GM18907 (cell line): ENCODE data around the gene SNRPB.
A peak's percentile ranks its signal among the peaks of the same experiment; 100 is the strongest.
"Not testable (repeated sequence)": the region's sequence is repeated elsewhere in the genome, so short reads cannot be mapped to it uniquely, and the experiment has no call there.

ENCODE experiments used
- ATAC-seq: cut with Tn5 transposase; IDR thresholded peaks from one replicate; pipeline ENCODE4 v1.9.1; 2021; ENCODE audit warnings: mild to moderate bottlenecking, moderate library complexity; ENCODE audit not compliant: unreplicated experiment

The SNRPB gene

DNA sequence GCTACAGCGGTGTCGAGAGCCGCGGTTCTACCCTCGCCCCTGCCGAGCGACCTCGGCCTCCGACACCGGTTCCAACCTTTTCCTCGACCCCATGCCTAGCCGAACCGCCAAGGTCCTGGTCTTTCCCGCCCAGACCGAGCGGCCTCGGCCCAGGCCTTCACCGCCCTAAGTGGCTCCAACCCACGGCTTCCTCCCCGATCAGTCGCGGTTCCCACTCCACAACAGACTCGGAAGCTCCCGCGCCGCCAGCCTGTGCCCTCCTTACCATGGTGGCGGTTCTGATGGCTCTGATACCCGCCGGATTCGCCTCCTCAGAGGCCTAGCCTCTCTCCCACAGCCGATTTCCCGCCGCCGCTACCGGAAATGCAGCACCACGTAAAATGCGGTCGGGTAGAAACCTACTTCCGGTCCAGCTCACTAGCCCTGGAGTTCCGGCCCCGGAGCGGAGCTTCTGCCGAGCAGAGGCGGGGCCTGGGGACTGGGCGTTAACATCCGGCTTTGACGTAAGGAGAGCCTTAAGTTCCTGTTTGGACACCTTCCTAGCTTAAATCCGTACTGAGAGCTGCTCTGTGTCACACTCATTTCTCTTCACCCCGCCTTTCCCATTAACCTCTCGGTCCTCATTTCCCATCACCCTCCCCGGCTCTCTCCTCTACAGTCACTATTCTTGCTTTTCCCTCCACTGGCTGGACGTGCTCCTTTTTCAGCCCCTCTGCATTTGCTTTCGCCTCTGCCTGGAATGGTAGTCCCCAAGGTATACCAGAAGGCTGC, at the start of gene SNRPB:
Gene SNRPB (minus strand): TSS at position 367 of the 771 bp plus-strand sequence. CDS start 99 bp downstream, at position 268.
- ATAC-seq: peak; percentile 95

DNA sequence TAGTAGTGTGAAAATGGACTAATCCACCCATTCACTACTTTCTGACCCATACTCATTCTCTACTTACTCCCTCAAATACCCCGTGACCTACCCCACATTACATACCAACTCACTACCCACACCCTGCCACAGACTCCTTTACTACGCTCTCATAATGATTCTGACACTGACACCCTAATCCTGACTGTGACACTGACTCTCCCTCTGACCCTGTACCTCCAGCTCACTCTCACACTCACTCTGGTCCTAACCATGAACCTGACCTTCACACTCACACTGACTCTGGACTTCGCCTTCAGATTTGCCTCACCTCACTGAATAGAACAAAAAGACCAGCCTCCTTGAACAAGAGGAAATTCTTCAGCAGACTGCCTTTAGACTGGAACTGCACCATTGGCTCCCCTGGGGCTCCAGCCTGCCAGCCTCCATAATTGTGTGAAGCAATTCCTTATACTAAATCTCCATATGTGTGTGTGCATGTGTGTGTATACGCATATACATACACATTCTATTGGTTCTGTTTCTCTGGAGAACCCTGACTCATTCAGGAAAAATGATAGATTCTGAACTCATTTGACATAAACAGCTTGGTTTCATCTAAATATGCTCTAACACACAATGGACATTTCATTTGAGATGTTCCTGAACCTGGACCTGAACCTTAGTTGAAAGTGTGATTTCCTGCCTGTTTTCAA, 48.7 kb upstream of the SNRPB start:
- no peak for ATAC-seq

DNA sequence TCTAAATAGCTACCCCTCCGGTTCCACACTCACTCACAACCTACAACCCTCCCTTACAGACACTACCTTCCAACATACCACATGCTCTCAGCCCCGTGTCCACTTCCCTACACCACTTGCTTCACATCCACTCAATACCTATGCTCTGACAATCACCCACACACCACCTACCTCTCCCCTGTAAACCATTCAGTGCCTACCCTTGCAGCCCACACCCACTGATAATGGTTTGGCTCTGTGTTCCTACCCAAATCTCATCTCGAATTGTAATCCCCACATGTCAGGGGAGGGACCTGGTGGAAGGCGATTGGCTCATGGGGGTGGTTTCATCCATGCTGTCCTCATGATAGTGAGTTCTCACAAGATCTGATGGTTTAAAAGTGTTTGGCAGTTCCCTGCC, 48.0 kb upstream of the SNRPB start:
- no peak for ATAC-seq

DNA sequence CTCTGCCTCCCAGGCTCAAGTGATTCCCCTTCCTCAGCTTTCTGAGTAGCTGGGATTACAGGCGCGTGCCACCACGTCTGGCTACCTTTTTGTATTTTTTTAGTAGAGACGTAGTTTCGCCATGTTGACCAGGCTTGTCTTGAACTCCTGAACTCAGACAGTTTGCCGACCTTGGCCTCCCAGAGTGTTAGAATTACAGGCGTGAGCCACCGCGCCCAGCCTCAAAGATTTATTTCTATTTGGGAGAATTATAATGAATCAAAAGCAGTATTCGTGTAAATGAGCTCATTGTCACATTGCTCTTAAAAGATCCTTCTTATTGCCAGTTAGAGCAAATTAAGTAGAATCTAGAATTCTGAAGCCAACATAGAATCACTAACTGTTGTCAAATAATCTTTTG, 47.5 kb upstream of the SNRPB start:
- no peak for ATAC-seq

DNA sequence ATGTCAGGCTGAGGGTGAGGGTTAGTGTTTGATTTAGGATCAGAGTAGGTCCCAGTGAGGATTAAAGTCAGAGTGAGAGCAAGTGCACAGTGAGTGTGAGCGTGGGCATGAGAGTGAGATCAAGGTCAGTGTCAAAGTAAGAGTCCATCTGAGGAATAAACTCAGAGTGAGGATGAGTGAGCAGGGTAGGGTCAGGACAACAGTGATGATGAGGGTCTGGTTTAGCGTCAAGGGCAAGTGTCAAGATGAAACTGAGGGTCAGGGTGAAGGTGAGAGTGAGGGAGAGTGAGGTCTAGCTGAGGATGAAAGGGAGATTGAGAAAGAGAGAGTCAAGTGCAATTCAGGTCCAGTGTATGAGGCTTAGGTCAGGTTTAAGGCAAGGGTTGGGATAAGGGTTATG, 45.8 kb upstream of the SNRPB start:
- ATAC-seq: no peak

DNA sequence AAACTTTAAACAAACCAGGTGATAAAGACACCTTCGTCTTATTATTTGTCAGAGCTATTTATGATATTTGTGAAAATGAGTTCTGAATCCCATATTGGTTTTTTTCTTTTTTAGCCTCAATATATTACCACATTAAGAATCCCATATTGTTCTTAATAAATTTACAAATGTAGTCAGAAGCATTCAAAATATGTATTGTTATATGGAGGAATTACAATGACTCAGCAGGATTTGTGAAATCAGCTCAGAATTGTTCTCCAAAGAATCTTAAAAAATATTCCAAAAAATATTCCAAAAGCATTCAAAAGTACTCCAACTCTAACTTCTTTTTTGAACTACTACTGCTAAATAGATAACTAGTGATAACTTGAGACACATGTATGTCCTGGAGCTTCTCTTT, 44.6 kb upstream of the SNRPB start:
- no peak for ATAC-seq

DNA sequence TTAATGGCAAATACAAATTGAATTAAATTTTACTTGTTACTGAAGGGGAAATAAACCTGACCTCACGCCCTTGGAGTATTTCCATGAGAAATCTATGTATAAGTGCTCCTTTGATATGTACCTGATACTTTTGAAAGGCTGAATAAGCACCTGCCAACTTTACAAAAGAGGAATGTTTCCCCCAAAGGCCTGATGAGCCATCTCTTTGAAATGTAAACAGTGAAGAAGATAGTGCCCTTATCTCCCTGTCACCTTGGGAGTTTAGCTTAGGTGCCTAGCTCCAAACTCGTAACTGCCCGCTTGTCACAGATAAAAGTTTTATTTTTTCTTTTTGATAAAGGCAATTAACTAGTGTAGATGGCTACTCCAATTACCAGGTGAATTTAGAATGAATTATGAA, 39.2 kb upstream of the SNRPB start:
- no peak for ATAC-seq

DNA sequence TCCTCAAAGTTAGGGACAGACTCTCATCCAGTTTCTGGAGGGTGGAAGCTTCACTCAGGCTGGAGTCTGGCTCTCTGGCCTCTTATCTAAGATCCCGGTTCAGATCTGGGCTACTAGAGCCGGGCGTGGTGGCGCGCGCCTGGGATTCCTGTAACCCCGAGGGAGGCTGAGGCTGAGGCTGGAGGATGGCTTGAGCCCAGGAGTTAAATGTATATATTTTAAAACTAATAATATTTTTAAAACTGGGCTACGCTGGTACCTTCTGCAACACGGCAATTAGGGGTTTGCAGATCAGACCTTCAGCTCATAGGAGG, 38.8 kb upstream of the SNRPB start:
- no peak for ATAC-seq

DNA sequence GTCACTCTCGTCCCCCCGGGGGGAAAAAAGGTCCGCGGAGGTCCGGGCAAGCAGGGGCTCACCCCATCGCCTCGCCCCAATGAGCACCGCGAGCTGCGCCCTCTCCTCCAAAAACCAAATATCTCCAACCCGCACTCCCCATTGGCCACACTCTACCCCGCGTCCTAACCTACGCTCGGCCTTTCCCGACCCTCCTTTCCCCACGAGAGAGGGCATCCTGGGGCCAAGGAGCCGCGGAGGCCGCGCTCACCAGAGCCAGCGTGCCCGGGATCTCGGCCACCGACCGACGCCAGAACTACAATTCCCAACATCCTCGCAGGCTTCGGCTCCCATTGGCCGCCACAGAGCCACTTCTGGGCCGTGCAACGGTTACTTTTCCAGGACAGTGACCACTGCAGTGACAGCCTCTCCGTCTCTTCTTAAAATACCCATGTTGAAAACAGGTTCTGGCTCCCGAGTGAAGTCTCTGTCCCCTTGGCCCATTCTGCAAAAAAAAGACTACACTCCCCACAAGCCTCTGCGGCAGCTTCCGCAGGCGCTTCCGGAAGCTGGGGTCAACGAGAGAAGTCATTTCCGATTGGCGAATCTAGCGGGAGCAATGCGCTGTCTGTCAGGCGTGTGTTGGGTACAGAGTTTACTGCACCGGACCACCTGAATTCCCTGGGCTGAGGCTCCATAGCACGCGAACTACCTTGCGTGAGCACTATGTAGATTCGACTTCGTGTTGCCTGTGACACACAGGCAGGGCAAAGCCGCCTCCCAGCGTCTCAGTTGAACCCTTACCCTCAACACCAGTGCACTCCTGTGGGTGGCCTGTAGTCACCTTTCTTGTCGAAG, 38.3 kb upstream of the SNRPB start, which contains the start of gene ZNF343:
Gene ZNF343 (minus strand): TSS at position 285 of the 837 bp plus-strand sequence. CDS start 15,020 bp downstream, outside the sequence.
- ATAC-seq: peak; percentile 94

DNA sequence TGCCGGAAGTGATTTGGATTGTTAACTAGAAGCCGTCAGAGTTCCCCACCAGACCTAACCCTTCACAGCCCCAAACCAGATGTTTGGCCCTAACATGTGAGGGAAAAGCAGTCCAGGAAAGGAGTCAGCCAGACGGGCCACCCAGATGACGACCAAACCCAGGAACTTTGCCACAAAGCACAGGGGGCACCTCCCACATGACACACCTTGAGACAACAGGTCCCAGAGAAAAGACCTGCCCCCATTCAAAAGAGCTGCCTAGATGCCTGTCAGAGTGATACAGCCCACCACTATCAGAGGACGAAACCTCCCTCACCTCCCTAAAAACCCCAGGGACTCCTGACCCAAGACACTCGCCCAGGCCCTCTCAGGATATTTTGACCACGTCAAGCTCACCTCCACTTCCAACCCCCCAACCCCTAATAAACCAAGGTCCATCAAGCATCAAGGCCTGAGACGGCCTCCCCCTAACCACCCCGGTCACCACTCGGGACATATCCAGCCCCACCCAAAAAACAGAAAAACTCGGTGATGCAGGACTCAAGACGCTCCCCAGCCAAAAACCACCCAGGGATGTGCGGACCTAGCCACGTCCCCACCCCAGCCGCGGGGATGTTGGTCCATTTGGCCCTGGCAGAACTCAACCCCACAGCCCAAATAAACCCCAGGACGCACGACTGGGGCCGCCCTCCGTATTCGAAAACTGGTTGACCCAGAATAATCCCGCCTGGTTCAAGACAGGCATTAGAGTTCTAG, 37.5 kb upstream of the SNRPB start:
- ATAC-seq: peak; percentile 26

DNA sequence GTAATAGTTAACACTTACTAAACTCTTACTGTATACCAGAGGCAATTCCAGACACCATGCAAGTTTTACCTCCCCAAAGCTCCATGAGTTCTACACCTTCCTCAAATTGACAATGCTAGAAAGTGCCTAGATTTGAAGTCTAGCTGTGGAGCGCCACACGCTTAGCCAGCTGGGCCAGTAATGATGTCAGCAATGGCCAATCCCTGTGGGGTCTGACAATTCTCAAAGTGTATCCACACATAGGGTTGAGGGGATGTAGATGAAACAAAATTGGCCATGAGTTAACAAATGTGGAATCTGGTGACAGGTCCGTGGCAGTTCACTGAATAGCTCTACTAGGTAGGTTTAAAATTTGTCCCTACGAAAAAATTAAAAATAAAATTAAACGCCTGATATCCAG, 36.9 kb upstream of the SNRPB start:
- ATAC-seq: no peak

DNA sequence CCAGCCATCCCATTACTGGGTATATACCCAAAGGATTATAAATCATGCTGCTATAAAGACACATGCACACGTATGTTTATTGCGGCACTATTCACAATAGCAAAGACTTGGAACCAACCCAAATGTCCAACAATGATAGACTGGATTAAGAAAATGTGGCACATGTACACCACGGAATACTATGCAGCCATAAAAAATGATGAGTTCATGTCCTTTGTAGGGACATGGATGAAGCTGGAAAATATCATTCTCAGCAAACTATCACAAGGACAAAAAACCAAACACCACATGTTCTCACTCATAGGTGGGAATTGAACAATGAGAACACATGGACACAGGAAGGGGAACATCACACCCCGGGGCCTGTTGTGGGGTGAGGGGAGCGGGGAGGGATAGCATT, 35.8 kb upstream of the SNRPB start:
- ATAC-seq: not testable (repeated sequence)

DNA sequence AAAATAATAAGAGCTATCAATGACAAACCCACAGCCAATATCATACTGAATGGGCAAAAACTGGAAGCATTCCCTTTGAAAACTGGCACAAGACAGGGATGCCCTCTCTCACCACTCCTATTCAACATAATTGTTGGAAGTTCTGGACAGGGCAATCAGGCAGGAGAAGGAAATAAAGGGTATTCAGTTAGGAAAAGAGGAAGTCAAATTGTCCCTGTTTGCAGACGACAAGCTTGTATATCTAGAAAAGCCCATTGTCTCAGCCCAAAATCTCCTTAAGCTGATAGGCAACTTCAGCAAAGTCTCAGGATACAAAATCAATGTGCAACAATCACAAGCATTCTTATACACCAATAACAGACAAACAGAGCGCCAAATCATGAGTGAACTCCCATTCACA, 34.2 kb upstream of the SNRPB start:
- ATAC-seq: not testable (repeated sequence)

DNA sequence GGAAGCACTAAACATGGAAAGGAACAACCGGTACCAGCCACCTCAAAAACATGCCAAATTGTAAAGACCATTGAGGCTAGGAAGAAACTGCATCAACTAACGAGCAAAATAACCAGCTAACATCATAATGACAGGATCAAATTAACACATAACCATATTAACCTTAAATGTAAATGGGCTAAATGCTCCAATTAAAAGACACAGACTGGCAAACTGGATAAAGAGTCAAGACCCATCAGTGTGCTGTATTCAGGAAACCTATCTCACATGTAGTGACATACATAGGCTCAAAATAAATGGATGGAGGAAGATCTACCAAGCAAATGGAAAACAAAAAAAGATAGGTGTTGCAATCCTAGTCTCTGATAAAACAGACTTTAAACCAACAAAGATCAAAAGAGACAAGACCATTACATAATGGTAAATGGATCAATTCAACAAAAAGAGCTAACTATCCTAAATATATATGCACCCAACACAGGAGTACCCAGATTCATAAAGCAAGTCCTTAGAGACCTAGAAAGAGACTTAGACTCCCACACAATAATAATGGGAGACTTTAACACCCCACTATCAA, 32.3 kb upstream of the SNRPB start:
- ATAC-seq: not testable (repeated sequence)

DNA sequence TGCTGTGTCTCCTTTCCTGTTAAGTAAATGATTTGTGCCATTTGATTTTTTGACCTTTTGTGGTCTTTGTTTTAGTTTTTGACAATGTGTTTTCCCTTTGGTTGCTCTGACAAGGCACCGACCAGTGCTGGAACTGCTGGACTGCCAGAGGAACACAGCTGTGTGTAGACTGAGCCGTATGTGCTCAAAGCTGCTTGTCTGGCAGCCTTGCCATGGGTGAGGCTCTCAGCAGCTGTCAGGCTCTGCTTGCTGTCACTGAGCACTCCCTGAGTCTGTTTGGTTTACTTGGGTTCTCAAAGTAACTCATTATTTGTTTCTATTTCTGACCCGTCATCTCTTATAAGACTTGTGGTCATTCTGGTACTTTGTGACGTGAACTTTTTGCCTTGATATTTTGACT, 15.1 kb upstream of the SNRPB start:
- ATAC-seq: no peak

DNA sequence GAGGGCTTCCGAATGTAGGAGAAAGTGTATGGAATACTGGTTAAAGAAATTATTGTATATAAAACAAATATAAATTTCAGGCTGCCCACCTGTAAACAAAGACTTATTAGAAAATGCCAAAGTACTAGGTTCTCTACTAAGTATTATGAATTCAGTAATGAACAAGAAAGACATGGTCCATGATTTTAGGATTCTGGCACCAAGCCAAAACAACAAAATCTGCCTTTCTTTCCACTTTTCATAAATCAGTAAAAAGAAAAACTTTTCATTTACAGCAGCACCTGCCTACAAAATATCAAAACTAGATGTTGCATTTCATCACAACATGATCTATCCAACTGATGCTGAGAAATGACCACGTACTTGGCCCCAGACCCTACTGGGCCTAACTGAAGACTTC, 14.5 kb upstream of the SNRPB start:
- ATAC-seq: no peak

DNA sequence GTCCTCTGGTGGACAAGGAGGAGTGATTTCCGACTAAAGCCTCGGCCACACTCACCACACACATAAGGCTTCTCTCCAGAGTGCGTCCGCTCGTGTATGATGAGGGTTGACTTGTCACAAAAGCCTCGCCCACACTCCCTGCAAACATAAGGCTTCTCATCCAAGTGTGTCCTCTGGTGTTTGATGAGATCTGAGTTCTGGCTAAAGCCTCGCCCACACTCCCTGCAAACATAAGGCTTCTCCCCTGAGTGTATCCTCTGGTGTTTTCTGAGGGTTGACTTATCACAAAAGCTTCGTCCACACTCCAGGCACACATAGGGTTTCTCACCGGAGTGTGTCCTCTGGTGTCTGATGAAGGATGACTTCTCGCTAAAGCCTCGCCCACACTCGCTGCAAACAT, 12.9 kb upstream of the SNRPB start:
- ATAC-seq: no peak

DNA sequence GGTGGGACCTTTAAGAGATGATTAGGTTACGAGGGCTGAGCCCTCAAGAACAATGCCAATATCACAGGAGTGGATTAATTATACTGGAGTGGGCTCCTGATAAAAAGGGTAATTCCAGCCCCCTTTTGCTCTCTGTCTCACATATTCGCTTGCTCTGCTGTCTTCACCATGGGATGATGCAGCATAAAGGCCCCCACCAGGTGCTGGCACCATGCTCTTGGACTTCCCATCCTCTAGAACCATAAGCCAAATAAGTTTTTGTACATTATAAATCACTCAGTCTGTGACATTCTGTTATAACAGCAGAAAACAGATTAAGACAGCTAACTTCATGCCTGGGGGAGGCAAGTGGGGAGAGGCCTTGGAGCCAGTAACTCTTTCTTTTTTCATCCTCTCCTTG, 9.8 kb upstream of the SNRPB start:
- no peak for ATAC-seq

DNA sequence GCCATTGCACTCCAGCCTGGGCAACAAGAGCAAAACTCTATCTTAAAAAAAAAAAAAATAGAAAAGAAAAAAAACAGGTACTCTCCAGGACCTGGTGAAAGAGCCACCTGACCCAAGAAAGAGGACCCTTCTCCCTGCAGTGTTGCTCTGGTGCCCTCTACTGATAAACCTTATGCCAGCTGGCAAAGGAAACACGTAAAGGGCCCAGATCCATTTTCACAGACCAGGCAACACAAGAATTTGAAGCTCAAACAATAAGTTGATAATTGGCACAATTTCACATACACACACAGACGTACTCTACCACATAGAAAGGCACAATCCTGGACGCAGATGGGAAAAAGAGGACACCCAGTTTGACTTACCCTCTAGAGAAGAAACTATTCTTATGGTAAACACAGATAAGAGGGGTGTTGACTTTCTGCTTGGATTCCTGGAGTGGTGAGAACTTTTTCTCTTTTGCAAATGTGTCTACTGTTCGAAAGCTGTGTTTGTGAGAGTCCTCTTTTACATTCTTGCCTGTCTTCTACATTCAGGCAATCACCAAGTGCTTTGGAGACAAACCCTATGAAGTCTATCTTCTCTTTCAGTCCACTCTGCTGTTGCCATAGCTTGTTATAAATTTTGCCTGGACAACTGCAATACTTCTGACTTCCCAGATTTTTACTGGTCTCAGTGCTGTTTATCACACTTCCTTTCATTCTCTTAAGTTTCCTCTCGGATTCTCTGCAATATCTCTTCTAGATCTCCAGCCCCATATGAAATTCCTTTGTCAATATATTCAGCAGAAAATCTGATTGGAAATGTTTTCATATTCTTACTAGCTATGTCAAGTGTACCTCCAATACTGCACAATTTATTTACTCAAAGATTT, 6.4 kb upstream of the SNRPB start:
- ATAC-seq: no peak
